HCT116 (cell line): Measurements from ENCODE around the gene PPP2R5C. TPM values are rescaled to one million over a fixed set of nuclear protein-coding genes. Genes with fewer than 3 reads are reported as not detected.

ENCODE experiments used
- ATAC-seq: fragments of 200-7000 bp; cut with Tn5 transposase; 2 replicates; pipeline ENCODE4 v1.9.1; 2020; ENCODE audit warnings: mild to moderate bottlenecking, moderate library complexity
- BruUV-seq: library from RNA; stranded (reverse); fragments of 400-500 nt; replicated peaks from 2 replicates; lab custom pipeline; 2021; lab: Mats Ljungman, UMichigan
- CTCF ChIA-PET: fragments of 300-600 bp; sonication (Branson Sonifier 250); formaldehyde crosslinking; loops from one replicate; lab custom pipeline; 2021; ENCODE audit warnings: antibody characterized with exemption; lab: Charles Lee
- POLR2A ChIA-PET: fragments of 300-600, 350-600 bp; sonication (Branson Sonifier 250); formaldehyde crosslinking; loops from one replicate; lab custom pipeline; 2021; ENCODE audit warnings: antibody characterized with exemption; lab: Charles Lee
- RAD21 ChIA-PET, 2 experiments: fragments of 300-600 bp; sonication (Branson Sonifier 250); formaldehyde crosslinking; loops; one replicate each; lab custom pipeline; 2023; ENCODE audit warnings: low total read pairs in 2 of 2; ENCODE audit not compliant: uncharacterized antibody in 2 of 2, unreplicated experiment in 2 of 2, low non-redundant PET in 1 of 2; lab: Charles Lee
- DNase-seq: peaks from one replicate; pipeline ENCODE4 v3.0.0-alpha.2; 2010; ENCODE audit warnings: low read depth, low spot score
- H2AFZ ChIP-seq: fragments of 200-600 bp; shearing (Covaris generic), sonication (generic); 2 replicates; pipeline ENCODE4 v1.6.1; 2017; ENCODE audit warnings: low read depth, mixed run types, mixed read lengths, antibody characterized with exemption, low read length; ENCODE audit not compliant: poor library complexity, severe bottlenecking
- H3K27ac ChIP-seq: 2 replicates; pipeline ENCODE4 v1.5.1; 2012; ENCODE audit warnings: low read depth, low read length
- H3K27me3 ChIP-seq: fragments of 200-600 bp; sonication (generic); 2 replicates; pipeline ENCODE4 v1.6.1; 2016; ENCODE audit warnings: mixed run types, low read length, mixed read lengths; ENCODE audit not compliant: insufficient read depth
- H3K36me3 ChIP-seq, 2 experiments: fragments of 200-500 bp in 1 of 2; fragments of 200-600 bp in 1 of 2; sonication (Bioruptor generic) in 1 of 2; sonication (generic) in 1 of 2; 2 replicates each; pipeline versions ENCODE4 v1.5.1 to v1.6.1; 2014 to 2016; ENCODE audit warnings: low read length in 2 of 2, inconsistent platforms in 1 of 2, mixed read lengths in 1 of 2, mixed run types in 1 of 2; ENCODE audit not compliant: insufficient read depth in 2 of 2, control insufficient read depth in 1 of 2
- H3K4me1 ChIP-seq, 2 experiments: fragments of 200-600 bp in 1 of 2; sonication (generic) in 1 of 2; 2 replicates each; pipeline versions ENCODE4 v1.5.1 to v1.6.1; 2012 to 2017; ENCODE audit warnings: low read length in 2 of 2, inconsistent platforms in 1 of 2, mild to moderate bottlenecking in 1 of 2, mixed read lengths in 1 of 2, mixed run types in 1 of 2, moderate library complexity in 1 of 2; ENCODE audit not compliant: insufficient read depth in 2 of 2, control insufficient read depth in 1 of 2
- H3K4me2 ChIP-seq: fragments of 200-600 bp; sonication (generic); 2 replicates; pipeline ENCODE4 v1.6.1; 2017; ENCODE audit warnings: mixed run types, low read length, mixed read lengths
- H3K4me3 ChIP-seq, 2 experiments: fragments of 200-600 bp in 1 of 2; sonication (generic) in 1 of 2; replicated peaks in 1 of 2; 2 replicates each; pipeline ENCODE4 v1.5.1; 2011 to 2016; ENCODE audit warnings: low read length in 2 of 2, control low read depth in 1 of 2, low read depth in 1 of 2, mild to moderate bottlenecking in 1 of 2, mixed read lengths in 1 of 2, mixed run types in 1 of 2
- H3K79me2 ChIP-seq: fragments of 200-600 bp; sonication (generic); 2 replicates; pipeline ENCODE4 v1.6.1; 2017; ENCODE audit warnings: mild to moderate bottlenecking, mixed run types, low read length, moderate library complexity, mixed read lengths; ENCODE audit not compliant: insufficient read depth
- H3K9ac ChIP-seq: fragments of 200-600 bp; sonication (generic); 2 replicates; pipeline ENCODE4 v1.6.1; 2016; ENCODE audit warnings: low read length, mixed read lengths
- H3K9me2 ChIP-seq: fragments of 200-600 bp; sonication (generic), shearing (Covaris generic); 2 replicates; pipeline ENCODE4 v1.6.1; 2017; ENCODE audit warnings: mixed run types, mild to moderate bottlenecking, moderate library complexity; ENCODE audit not compliant: insufficient read depth
- H3K9me3 ChIP-seq, 2 experiments: fragments of 200-500 bp in 1 of 2; fragments of 200-600 bp in 1 of 2; sonication (Bioruptor generic) in 1 of 2; sonication (generic) in 1 of 2; 2 replicates each; pipeline ENCODE4 v1.6.1; 2014 to 2017; ENCODE audit warnings: low read length in 2 of 2, mixed read lengths in 2 of 2, inconsistent platforms in 1 of 2, low read depth in 1 of 2, mild to moderate bottlenecking in 1 of 2, mixed run types in 1 of 2, moderate library complexity in 1 of 2; ENCODE audit not compliant: control insufficient read depth in 1 of 2, insufficient read depth in 1 of 2
- H4K20me1 ChIP-seq: fragments of 200-600 bp; sonication (generic), shearing (Covaris generic); 2 replicates; pipeline ENCODE4 v1.6.1; 2017; ENCODE audit warnings: mixed run types, mild to moderate bottlenecking, moderate library complexity; ENCODE audit not compliant: insufficient read depth
- ATF3 ChIP-seq: IDR thresholded peaks from 2 replicates; pipeline ENCODE4 v1.6.1; 2012
- CEBPB ChIP-seq: IDR thresholded peaks from 2 replicates; pipeline ENCODE4 v1.6.1; 2012; ENCODE audit warnings: low read depth
- CTCF ChIP-seq, 3 experiments: fragments of 200-600 bp in 1 of 3; sonication (generic) in 1 of 3; IDR thresholded peaks in 2 of 3; conservative IDR thresholded peaks in 1 of 3; 2 replicates each; pipeline ENCODE4 v1.5.1; 2012 to 2017; ENCODE audit warnings: low read depth in 2 of 3, low read length in 2 of 3, antibody characterized with exemption in 1 of 3, borderline replicate concordance in 1 of 3, control low read depth in 1 of 3, mild to moderate bottlenecking in 1 of 3, mixed read lengths in 1 of 3, mixed run types in 1 of 3, moderate library complexity in 1 of 3; ENCODE audit not compliant: insufficient read depth in 1 of 3
- ELF1 ChIP-seq: IDR thresholded peaks from 2 replicates; pipeline ENCODE4 v1.6.1; 2012; ENCODE audit warnings: low read depth, borderline replicate concordance
- FOSL1 ChIP-seq: IDR thresholded peaks from 2 replicates; pipeline ENCODE4 v1.6.1; 2012; ENCODE audit warnings: low read depth
- JUND ChIP-seq: IDR thresholded peaks from 2 replicates; pipeline ENCODE4 v1.6.1; 2012
- POLR2AphosphoS5 ChIP-seq: IDR thresholded peaks from 2 replicates; pipeline ENCODE4 v1.6.1; 2011; ENCODE audit warnings: mild to moderate bottlenecking, low read depth, low read length, moderate library complexity
- SIN3A ChIP-seq: IDR thresholded peaks from 2 replicates; pipeline ENCODE4 v1.6.1; 2012; ENCODE audit warnings: low read depth
- SP1 ChIP-seq: IDR thresholded peaks from 2 replicates; pipeline ENCODE4 v1.6.1; 2012; ENCODE audit warnings: low read depth
- YY1 ChIP-seq: IDR thresholded peaks from 2 replicates; pipeline ENCODE4 v1.6.1; 2011; ENCODE audit warnings: low read length, low read depth, moderate library complexity, mild to moderate bottlenecking; ENCODE audit not compliant: insufficient replicate concordance; ENCODE audit errors: extremely low read depth
- ZBTB33 ChIP-seq: IDR thresholded peaks from 2 replicates; pipeline ENCODE4 v1.6.1; 2011; ENCODE audit warnings: mild to moderate bottlenecking, low read length, moderate library complexity; ENCODE audit not compliant: insufficient replicate concordance; ENCODE audit errors: extremely low read depth
- ZFX ChIP-seq: fragments of 450-650 bp; IDR thresholded peaks from 2 replicates; pipeline ENCODE4 v1.6.1; 2017
- intact Hi-C: fragments of 100-400 bp; cut with micrococcal nuclease; formaldehyde crosslinking; loops from 2 replicates; pipeline ENCODE4 v1.10.0; 2022
- total RNA-seq: library from RNA; stranded (reverse); gene quantifications from one replicate; pipeline ENCODE4 v1.2.1, GENCODE V29; 2021; ENCODE audit not compliant: unreplicated experiment

Gene PPP2R5C
- total RNA-seq, 1 experiment from 2014 or later: 117 TPM

GRCh38 chr14:101840649-101841369 lies 79.3 kb downstream of the PPP2R5C start:
- H3K9me3 ChIP-seq: no peaks in the 10 kb centered on the region
- no peak overlapping the region for H3K9ac ChIP-seq
- no peak for ATAC-seq
- ChIA-PET POLR2A (no interaction called here), CTCF (interaction anchor here (0.6 kb wide), 1 partner anchor 1242 kb away, joined by 3 read pairs; no protein-coding TSS in a partner anchor), RAD21 (no interaction called here)
- intact Hi-C loops: no loop called here
- 0 out of 2 replicates have a peak, but pooled peaks cover 8% of the 10 kb centered on the region for H4K20me1 ChIP-seq
- DNase-seq: no peak
- peaks cover 52% of the 10 kb centered on the region for H3K79me2 ChIP-seq
- H3K27me3 ChIP-seq: no peaks in the 10 kb centered on the region
- no peaks in the 10 kb centered on the region for H3K36me3 ChIP-seq
- H3K9me2 ChIP-seq: no peaks in the 10 kb centered on the region
- no peak overlapping the region for H3K4me2 ChIP-seq
- H3K4me1 ChIP-seq: 0 out of 4 replicates have a peak, but pooled peaks cover 0 to 2% of the 10 kb centered on the region in 2 experiments
- no peak overlapping the region for H2AFZ ChIP-seq
- no TSS peak for BruUV-seq
- H3K4me3 ChIP-seq: no peak overlapping the region
- no peak overlapping the region for H3K27ac ChIP-seq
- no peak for TF ChIP-seq CEBPB
- TF ChIP-seq ZFX: no peak
- TF ChIP-seq POLR2AphosphoS5: no peak
- no peak for TF ChIP-seq FOSL1
- no peak for TF ChIP-seq SIN3A
- no peak for TF ChIP-seq ATF3
- TF ChIP-seq ELF1: no peak
- no peak for TF ChIP-seq ZBTB33
- TF ChIP-seq JUND: no peak
- TF ChIP-seq CTCF (IDR thresholded peaks at IDR 0.05 in 2 of 3, conservative IDR thresholded peaks at IDR 0.05 in 1 of 3; ENCODE audit: borderline replicate concordance in 1 of 3, insufficient read depth in 1 of 3, low read depth in 2 of 3, low read length in 2 of 3): no peak
- TF ChIP-seq YY1: no peak
- TF ChIP-seq SP1: no peak
